ENCODE results near the gene FUOM.

DNA sequence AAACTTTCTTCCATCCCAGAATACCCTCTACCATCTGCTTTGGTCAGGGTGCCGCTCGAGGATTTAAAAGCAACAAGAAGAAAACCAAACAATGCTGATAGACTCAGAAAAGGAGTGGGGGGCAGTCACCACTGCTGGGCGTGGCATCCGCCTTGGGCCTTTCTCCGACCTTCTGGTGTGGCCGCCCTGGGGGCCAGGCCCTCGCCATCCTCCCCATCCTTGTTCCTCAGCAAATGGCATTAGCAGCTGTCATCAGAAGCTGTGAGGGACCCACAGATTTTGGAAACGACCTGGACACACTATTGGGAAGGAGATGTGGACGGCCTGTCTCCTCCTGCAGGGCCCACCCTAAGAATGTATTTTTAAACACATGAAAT, 45.1 kb downstream of the FUOM start:
- no peak for TF ChIP-seq POLR2AphosphoS5 (IDR thresholded peaks at IDR 0.05)
- TF ChIP-seq, protein P1, sequence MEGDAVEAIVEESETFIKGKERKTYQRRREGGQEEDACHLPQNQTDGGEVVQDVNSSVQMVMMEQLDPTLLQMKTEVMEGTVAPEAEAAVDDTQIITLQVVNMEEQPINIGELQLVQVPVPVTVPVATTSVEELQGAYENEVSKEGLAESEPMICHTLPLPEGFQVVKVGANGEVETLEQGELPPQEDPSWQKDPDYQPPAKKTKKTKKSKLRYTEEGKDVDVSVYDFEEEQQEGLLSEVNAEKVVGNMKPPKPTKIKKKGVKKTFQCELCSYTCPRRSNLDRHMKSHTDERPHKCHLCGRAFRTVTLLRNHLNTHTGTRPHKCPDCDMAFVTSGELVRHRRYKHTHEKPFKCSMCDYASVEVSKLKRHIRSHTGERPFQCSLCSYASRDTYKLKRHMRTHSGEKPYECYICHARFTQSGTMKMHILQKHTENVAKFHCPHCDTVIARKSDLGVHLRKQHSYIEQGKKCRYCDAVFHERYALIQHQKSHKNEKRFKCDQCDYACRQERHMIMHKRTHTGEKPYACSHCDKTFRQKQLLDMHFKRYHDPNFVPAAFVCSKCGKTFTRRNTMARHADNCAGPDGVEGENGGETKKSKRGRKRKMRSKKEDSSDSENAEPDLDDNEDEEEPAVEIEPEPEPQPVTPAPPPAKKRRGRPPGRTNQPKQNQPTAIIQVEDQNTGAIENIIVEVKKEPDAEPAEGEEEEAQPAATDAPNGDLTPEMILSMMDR (IDR thresholded peaks at IDR 0.05), result no peak

All from upper lobe of left lung (tissue), 4 donors.